GM12878 (cell line): ENCODE data around the gene INPP1. TPM values are rescaled to one million over a fixed set of nuclear protein-coding genes. Genes with fewer than 3 reads are reported as not detected.

Experiments
- ATAC-seq: fragments of 200-7000 bp; cut with Tn5 transposase; 3 replicates; pipeline ENCODE4 v1.9.1; 2020; ENCODE audit warnings: mild to moderate bottlenecking, moderate library complexity
- BruUV-seq: library from RNA; stranded (reverse); fragments of 400-500 nt; replicated peaks from 2 replicates; lab custom pipeline; 2021; lab: Mats Ljungman, UMichigan
- CTCF ChIA-PET: fragments of 300-600 bp; sonication (Branson Sonifier 250); formaldehyde crosslinking; extraction: SDS; loops from one replicate; lab custom pipeline; 2021; ENCODE audit warnings: inconsistent platforms; lab: Yijun Ruan, JAX
- POLR2A ChIA-PET: fragments of 350-600 bp; formaldehyde crosslinking; extraction: SDS; loops from one replicate; lab custom pipeline; 2021; ENCODE audit warnings: inconsistent platforms; lab: Charles Lee
- RAD21 ChIA-PET: fragments of 300-600 bp; sonication (Branson Sonifier 250); formaldehyde crosslinking; loops from one replicate; lab custom pipeline; 2023; ENCODE audit warnings: antibody characterized with exemption; ENCODE audit not compliant: unreplicated experiment; lab: Charles Lee
- SMC1A ChIA-PET: fragments of 300-600 bp; sonication (Branson Sonifier 250); formaldehyde crosslinking; loops from one replicate; lab custom pipeline; 2023; ENCODE audit not compliant: unreplicated experiment, uncharacterized antibody; lab: Charles Lee
- DNase-seq: peaks from one replicate; pipeline ENCODE4 v3.0.0-alpha.2; 2011; ENCODE audit warnings: low read depth, low spot score
- FAIRE-seq: peaks from 3 replicates; lab custom pipeline; 2011; peaks lifted over from hg19 to GRCh38; lab: Jason Lieb, UNC
- H2AFZ ChIP-seq: 2 replicates; pipeline ENCODE4 v1.6.0; 2011; ENCODE audit warnings: low read depth, low read length, control low read depth; ENCODE audit not compliant: control insufficient read depth
- H3K27ac ChIP-seq: 2 replicates; pipeline ENCODE4 v1.5.1; 2011; ENCODE audit warnings: control low read depth; ENCODE audit not compliant: control insufficient read depth, insufficient read depth
- H3K27me3 ChIP-seq, 2 experiments: replicated peaks in 1 of 2; 2 replicates each; pipeline versions ENCODE4 v1.6.0 to v1.6.1; 2011; ENCODE audit warnings: low read length in 1 of 2; ENCODE audit not compliant: control insufficient read depth in 2 of 2, insufficient read depth in 2 of 2
- H3K36me3 ChIP-seq, 2 experiments: 2 replicates each; pipeline ENCODE4 v1.5.1; 2011; ENCODE audit warnings: low read length in 1 of 2; ENCODE audit not compliant: control insufficient read depth in 2 of 2, insufficient read depth in 2 of 2
- H3K4me1 ChIP-seq: 2 replicates; pipeline ENCODE4 v1.6.1; 2011; ENCODE audit warnings: mild to moderate bottlenecking, low read length, moderate library complexity, mixed read lengths; ENCODE audit not compliant: control insufficient read depth, insufficient read depth
- H3K4me2 ChIP-seq: 2 replicates; pipeline ENCODE4 v1.6.0; 2011; ENCODE audit warnings: control low read depth; ENCODE audit not compliant: control insufficient read depth, insufficient read depth
- H3K4me3 ChIP-seq: fragments of 200-600 bp; sonication (generic); 2 replicates; pipeline ENCODE4 v1.5.1; 2016
- H3K79me2 ChIP-seq: 2 replicates; pipeline ENCODE4 v1.6.0; 2011; ENCODE audit warnings: low read length; ENCODE audit not compliant: control insufficient read depth, insufficient read depth
- H3K9ac ChIP-seq: 2 replicates; pipeline ENCODE4 v1.8.0; 2011; ENCODE audit warnings: low read length, control low read depth, mixed read lengths; ENCODE audit not compliant: control insufficient read depth, insufficient read depth
- H3K9me3 ChIP-seq: replicated peaks from 3 replicates; pipeline ENCODE4 v1.5.1; 2011; ENCODE audit warnings: mild to moderate bottlenecking, low read length; ENCODE audit not compliant: control insufficient read depth, insufficient read depth
- H4K20me1 ChIP-seq: 2 replicates; pipeline ENCODE4 v1.6.0; 2011; ENCODE audit not compliant: control insufficient read depth, insufficient read depth
- ATF7 ChIP-seq: fragments of 450-650 bp; IDR thresholded peaks from 2 replicates; pipeline ENCODE4 v1.6.1; 2016; ENCODE audit warnings: low read depth, mild to moderate bottlenecking
- BACH1 ChIP-seq: fragments of 450-650 bp; IDR thresholded peaks from 2 replicates; pipeline ENCODE4 v1.6.1; 2017; ENCODE audit warnings: mild to moderate bottlenecking, borderline replicate concordance
- CHD2 ChIP-seq: IDR thresholded peaks from 2 replicates; pipeline ENCODE4 v1.6.1; 2011; ENCODE audit warnings: low read depth, low read length, improper control_type of control experiment, borderline replicate concordance
- GATAD2B ChIP-seq: fragments of 450-650 bp; conservative IDR thresholded peaks from 2 replicates; pipeline ENCODE4 v1.6.1; 2017; ENCODE audit warnings: low read depth, mild to moderate bottlenecking, moderate library complexity
- NBN ChIP-seq: fragments of 450-650 bp; IDR thresholded peaks from 2 replicates; pipeline ENCODE4 v1.6.1; 2016
- NRF1 ChIP-seq: conservative IDR thresholded peaks from 2 replicates; pipeline ENCODE4 v1.6.1; 2011; ENCODE audit warnings: mild to moderate bottlenecking, low read depth, low read length, improper control_type of control experiment
- POLR2AphosphoS5 ChIP-seq: IDR thresholded peaks from 2 replicates; pipeline ENCODE4 v1.6.1; 2011; ENCODE audit warnings: mild to moderate bottlenecking, low read length, inconsistent platforms
- POU2F2 ChIP-seq: IDR thresholded peaks from 3 replicates; pipeline ENCODE4 v1.6.1; 2011; ENCODE audit warnings: low read depth, mild to moderate bottlenecking, low read length, borderline replicate concordance
- RAD21 ChIP-seq: IDR thresholded peaks from 2 replicates; pipeline ENCODE4 v1.6.1; 2011; ENCODE audit warnings: mild to moderate bottlenecking, low read depth, low read length, moderate library complexity; ENCODE audit not compliant: insufficient read depth
- SPI1 ChIP-seq: IDR thresholded peaks from 2 replicates; pipeline ENCODE4 v1.6.1; 2011; ENCODE audit warnings: low read depth, mild to moderate bottlenecking, low read length, moderate library complexity, borderline replicate concordance; ENCODE audit not compliant: insufficient read depth
- STAT1 ChIP-seq: fragments of 450-650 bp; conservative IDR thresholded peaks from 2 replicates; pipeline ENCODE4 v1.6.1; 2014; ENCODE audit warnings: antibody characterized with exemption, mild to moderate bottlenecking
- YBX1 ChIP-seq: fragments of 450-650 bp; IDR thresholded peaks from 2 replicates; pipeline ENCODE4 v1.6.1; 2016; ENCODE audit warnings: antibody characterized with exemption
- ZBTB33 ChIP-seq: fragments of 450-650 bp; IDR thresholded peaks from 2 replicates; pipeline ENCODE4 v1.6.1; 2017; ENCODE audit warnings: mild to moderate bottlenecking
- WGBS: methylation state at CpG from one replicate; pipeline ENCODE4 v1.1.6; 2016; ENCODE audit warnings: low lambda C conversion rate; ENCODE audit not compliant: insufficient replicate concordance, insufficient coverage; ENCODE audit errors: missing lambda C conversion rate; 5-methylcytosine and 5-hydroxymethylcytosine counted together
- in situ Hi-C: fragments of 300-500 bp; cut with MboI; formaldehyde crosslinking; loops from 9 replicates; pipeline ENCODE4 v1.14.3; 2018; ENCODE audit warnings: mixed read lengths
- intact Hi-C: fragments of 100-400 bp; cut with micrococcal nuclease; formaldehyde crosslinking; loops from one replicate; pipeline ENCODE4 v1.14.2; 2022; ENCODE audit not compliant: unreplicated experiment
- polyA plus RNA-seq, 11 experiments: library from polyadenylated mRNA; depleted of rRNA in 4 of 11; unstranded in 6 of 11; stranded (reverse) in 5 of 11; fragments of >200 nt; fragmentation: Nextera tagmentation in 4 of 11; fragmentation: Illumina TruSeq in 1 of 11; extraction: Ambion mirVana in 4 of 11; extraction: Trizol in 1 of 11; gene quantifications; 1 replicate in 1 of 11; 2 replicates in 10 of 11; pipeline versions ENCODE4 v1.2.1 to v1.2.3, GENCODE V29; 2011 to 2016; ENCODE audit warnings: inconsistent platforms in 2 of 11, missing spikeins in 2 of 11, low read depth in 1 of 11
- total RNA-seq, 4 experiments: library from RNA; depleted of rRNA in 3 of 4; stranded (reverse); fragments of >200 nt in 3 of 4; fragmentation: Illumina TruSeq in 1 of 4; extraction: Trizol in 1 of 4; gene quantifications; 2 replicates each; pipeline versions ENCODE4 v1.2.1 to v1.2.3, GENCODE V29; 2013 to 2021
- TF ChIP-seq, protein P1 (sequence below): IDR thresholded peaks from 2 replicates; pipeline ENCODE4 v1.6.1; 2012; ENCODE audit warnings: low read depth, low read length, improper control_type of control experiment

INPP1 gene
- total and polyA plus RNA-seq, 10 of the 15 experiments (the other 5 are each of a cell fraction or from before 2014, with no cell fraction given), result 3.3 to 17.9 (median 11.1) TPM

DNA sequence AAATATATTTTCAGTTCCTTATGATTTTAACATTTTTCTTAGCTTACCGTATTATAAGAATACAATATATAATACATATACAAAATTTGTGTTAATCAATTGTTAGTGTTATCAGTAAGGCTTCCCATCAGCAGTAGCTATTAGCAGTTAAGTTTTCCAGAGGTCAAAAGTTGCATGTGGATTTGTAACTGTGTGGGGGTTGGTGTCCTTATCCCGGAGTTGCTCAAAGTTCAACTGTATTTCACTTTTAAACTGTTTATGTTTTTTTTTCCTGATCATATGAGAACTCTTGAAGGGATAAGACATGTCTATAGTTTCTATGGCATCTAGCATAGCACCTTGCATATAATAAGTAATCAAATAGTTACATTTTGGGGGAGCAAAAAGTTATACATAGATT lies 52.9 kb downstream of the INPP1 start:
- Histone ChIP-seq H3K4me1 (no peaks in the 10 kb centered on the region), H4K20me1 (no peaks in the 10 kb centered on the region), H3K79me2 (no peaks in the 10 kb centered on the region), H3K27me3 (no peaks in the 10 kb centered on the region), H3K9ac (no peak overlapping the region), H3K4me3 (no peak overlapping the region), H2AFZ (no peak overlapping the region), H3K36me3 (no peaks in the 10 kb centered on the region), H3K4me2 (no peak overlapping the region), H3K9me3 (no peaks in the 10 kb centered on the region), H3K27ac (no peak overlapping the region)
- no peak for FAIRE-seq
- CTCF ChIA-PET, result interaction anchor here (0.6 kb wide), 2 partner anchors 265 to 306 kb away, joined by 3 read pairs; no protein-coding TSS in a partner anchor
- intact Hi-C loops, result no loop called here
- POLR2A ChIA-PET, result no interaction called here
- 85% methylated on average over 2 of the region's 2 CpGs for WGBS
- DNase-seq, result no peak
- BruUV-seq, result no TSS peak
- RAD21 ChIA-PET, result interaction anchor here (1.5 kb wide), 1 partner anchor 409 kb away, joined by 3 read pairs; no protein-coding TSS in a partner anchor
- no peak for TF ChIP-seq POLR2AphosphoS5
- TF ChIP-seq CHD2, result no peak
- TF ChIP-seq YBX1, result no peak
- TF ChIP-seq GATAD2B, result no peak
- TF ChIP-seq STAT1, result no peak
- TF ChIP-seq RAD21, result no peak
- TF ChIP-seq POU2F2, result no peak
- TF ChIP-seq NBN, result no peak
- TF ChIP-seq, protein P1, sequence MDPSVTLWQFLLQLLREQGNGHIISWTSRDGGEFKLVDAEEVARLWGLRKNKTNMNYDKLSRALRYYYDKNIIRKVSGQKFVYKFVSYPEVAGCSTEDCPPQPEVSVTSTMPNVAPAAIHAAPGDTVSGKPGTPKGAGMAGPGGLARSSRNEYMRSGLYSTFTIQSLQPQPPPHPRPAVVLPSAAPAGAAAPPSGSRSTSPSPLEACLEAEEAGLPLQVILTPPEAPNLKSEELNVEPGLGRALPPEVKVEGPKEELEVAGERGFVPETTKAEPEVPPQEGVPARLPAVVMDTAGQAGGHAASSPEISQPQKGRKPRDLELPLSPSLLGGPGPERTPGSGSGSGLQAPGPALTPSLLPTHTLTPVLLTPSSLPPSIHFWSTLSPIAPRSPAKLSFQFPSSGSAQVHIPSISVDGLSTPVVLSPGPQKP, result no peak
- no peak for TF ChIP-seq ZBTB33
- no peak for TF ChIP-seq SPI1
- TF ChIP-seq NRF1, result no peak
- no peak for TF ChIP-seq BACH1
- TF ChIP-seq ATF7, result no peak
- SMC1A ChIA-PET, result interaction anchor here (0.7 to 1.3 kb wide), 4 partner anchors 12 to 320 kb away, joined by 3 read pairs; partner anchors contain the start of gene MFSD6
- no peak for ATAC-seq
- in situ Hi-C loops, result no loop called here
